ENCODE results near the gene FKRP.

GRCh38 chr19:46759817-46760333 is 14.0 kb downstream of the FKRP start:
- no peak for TF ChIP-seq POLR2A (IDR thresholded peaks at IDR 0.05; ENCODE audit: low read depth, low read length)
- no peak for TF ChIP-seq PAX5 (IDR thresholded peaks at IDR 0.05; ENCODE audit: insufficient read depth, low read length, severe bottlenecking)
- no peak for TF ChIP-seq TAF1 (IDR thresholded peaks at IDR 0.05; ENCODE audit: low read depth, low read length)
- TF ChIP-seq POLR2AphosphoS5 (IDR thresholded peaks at IDR 0.05; ENCODE audit: low read depth, low read length): no peak
- TF ChIP-seq SPI1 (IDR thresholded peaks at IDR 0.05; ENCODE audit: low read depth, low read length): no peak
- TF ChIP-seq POU2F2 (IDR thresholded peaks at IDR 0.05; ENCODE audit: low read depth, low read length): no peak
